Measurements from ENCODE around the gene KIF21A. TPM values are rescaled to one million over a fixed set of nuclear protein-coding genes. Genes with fewer than 3 reads are reported as not detected.

The KIF21A gene
- total RNA-seq, 4 donors from 2014 or later: 2.4 to 32.0 (median 17.5) TPM

GRCh38 chr12:39275846-39276245, 167.1 kb downstream of the KIF21A start:
- H3K4me1 ChIP-seq: no peaks in the 10 kb centered on the region
- no peaks in the 10 kb centered on the region for H3K9me3 ChIP-seq
- no peaks in the 10 kb centered on the region for H3K36me3 ChIP-seq
- no peak overlapping the region for H3K27ac ChIP-seq
- no peak for DNase-seq
- no peak for TF ChIP-seq POLR2A (IDR thresholded peaks at IDR 0.05)
- no peak for TF ChIP-seq CTCF (IDR thresholded peaks at IDR 0.05)
- intact Hi-C loops (cut with DNase I; ENCODE audit: low total_unique reads): no loop called here
- no peaks in the 10 kb centered on the region for H3K27me3 ChIP-seq
- H3K4me3 ChIP-seq: no peak overlapping the region

GRCh38 chr12:39272871-39273655, 169.9 kb downstream of the KIF21A start:
- no peaks in the 10 kb centered on the region for H3K27me3 ChIP-seq
- intact Hi-C loops (cut with DNase I; ENCODE audit: low total_unique reads): no loop called here
- DNase-seq: no peak
- no peaks in the 10 kb centered on the region for H3K4me1 ChIP-seq
- no peak overlapping the region for H3K4me3 ChIP-seq
- H3K36me3 ChIP-seq: no peaks in the 10 kb centered on the region
- H3K9me3 ChIP-seq: no peaks in the 10 kb centered on the region
- TF ChIP-seq POLR2A (IDR thresholded peaks at IDR 0.05): no peak
- peak in 2 of 4 experiments; percentile 12 to 42 for TF ChIP-seq CTCF (IDR thresholded peaks at IDR 0.05)
- no peak overlapping the region for H3K27ac ChIP-seq

- H3K9me3 ChIP-seq: no peaks in the 10 kb centered on the region
- no peak for DNase-seq
- H3K36me3 ChIP-seq: no peaks in the 10 kb centered on the region
- no peaks in the 10 kb centered on the region for H3K27me3 ChIP-seq
- intact Hi-C loops (cut with DNase I; ENCODE audit: low total_unique reads): no loop called here
- TF ChIP-seq CTCF (IDR thresholded peaks at IDR 0.05) (no peak), POLR2A (IDR thresholded peaks at IDR 0.05) (no peak)
- H3K27ac ChIP-seq: no peak overlapping the region
- H3K4me3 ChIP-seq: no peak overlapping the region
- no peaks in the 10 kb centered on the region for H3K4me1 ChIP-seq
Observed at GRCh38 chr12:39269492-39269891, 173.4 kb downstream of the KIF21A start.

GRCh38 chr12:39267886-39268285, 175.0 kb downstream of the KIF21A start:
- H3K4me3 ChIP-seq: no peak overlapping the region
- intact Hi-C loops (cut with DNase I; ENCODE audit: low total_unique reads): no loop called here
- TF ChIP-seq CTCF (IDR thresholded peaks at IDR 0.05): no peak
- TF ChIP-seq POLR2A (IDR thresholded peaks at IDR 0.05): no peak

GRCh38 chr12:39252628-39253027, 190.3 kb downstream of the KIF21A start:
- intact Hi-C loops (cut with DNase I; ENCODE audit: low total_unique reads): no loop called here
- DNase-seq: no peak
- Histone ChIP-seq H3K4me3 (no peak overlapping the region), H3K4me1 (no peaks in the 10 kb centered on the region), H3K27ac (no peak overlapping the region), H3K27me3 (no peaks in the 10 kb centered on the region), H3K36me3 (no peaks in the 10 kb centered on the region), H3K9me3 (no peaks in the 10 kb centered on the region)
- TF ChIP-seq CTCF (IDR thresholded peaks at IDR 0.05): no peak
- TF ChIP-seq POLR2A (IDR thresholded peaks at IDR 0.05): no peak

More at GRCh38 chr12:39267886-39268285, 175.0 kb downstream of the KIF21A start:
- no peaks in the 10 kb centered on the region for H3K9me3 ChIP-seq
- H3K27ac ChIP-seq: no peak overlapping the region
- H3K36me3 ChIP-seq: no peaks in the 10 kb centered on the region
- no peak for DNase-seq
- no peaks in the 10 kb centered on the region for H3K27me3 ChIP-seq
- no peaks in the 10 kb centered on the region for H3K4me1 ChIP-seq

Other genes with a start within 250 kb of the KIF21A start
- gene ABCD2, start 176.7 kb upstream of the KIF21A start, total RNA-seq: 1 to 10 TPM in 3 of 4 donors, under 1 TPM in 1; 0.29 to 3.5 (median 2.0) TPM